IMR-90 (cell line): ENCODE measurements around the gene CALM1. TPM values are rescaled to one million over a fixed set of nuclear protein-coding genes. Genes with fewer than 3 reads are reported as not detected.

Experiments used
- ATAC-seq: fragments of 200-7000 bp; cut with Tn5 transposase; 2 replicates; pipeline ENCODE4 v1.9.1; 2020; ENCODE audit warnings: low read depth, mild to moderate bottlenecking, moderate library complexity
- BruUV-seq: library from RNA; stranded (reverse); fragments of 400-500 nt; replicated peaks from 2 replicates; lab custom pipeline; 2021; lab: Mats Ljungman, UMichigan
- CTCF ChIA-PET: fragments of 300-600 bp; formaldehyde crosslinking; extraction: SDS; loops from one replicate; lab custom pipeline; 2021; ENCODE audit warnings: antibody characterized with exemption; lab: Yijun Ruan, JAX
- POLR2A ChIA-PET: fragments of 300-600 bp; sonication (Branson Sonifier 250); formaldehyde crosslinking; loops from one replicate; lab custom pipeline; 2022; ENCODE audit warnings: antibody characterized with exemption; ENCODE audit not compliant: unreplicated experiment; lab: Charles Lee
- DNase-seq: peaks from one replicate; pipeline ENCODE4 v3.0.0; 2013
- H2AFZ ChIP-seq: replicated peaks from 2 replicates; pipeline ENCODE3; 2013; ENCODE audit warnings: low read length, mild to moderate bottlenecking; ENCODE audit not compliant: poor library complexity
- H2AK5ac ChIP-seq: 2 replicates; pipeline ENCODE4 v1.6.1; 2013; ENCODE audit warnings: low read depth, low read length, inconsistent platforms
- H2AK9ac ChIP-seq: replicated peaks from 2 replicates; pipeline ENCODE3; 2013; ENCODE audit warnings: mild to moderate bottlenecking, low read depth, low read length, moderate library complexity; ENCODE audit not compliant: poor library complexity
- H2BK120ac ChIP-seq: 2 replicates; pipeline ENCODE4 v1.6.1; 2013; ENCODE audit warnings: low read depth, low read length, inconsistent platforms
- H2BK15ac ChIP-seq: 3 replicates; pipeline ENCODE4 v1.6.1; 2013; ENCODE audit warnings: low read depth, low read length, inconsistent platforms
- H2BK20ac ChIP-seq: 2 replicates; pipeline ENCODE4 v1.6.1; 2013; ENCODE audit warnings: low read depth, mild to moderate bottlenecking, inconsistent platforms, low read length, moderate library complexity
- H2BK5ac ChIP-seq: 2 replicates; pipeline ENCODE4 v1.6.1; 2013; ENCODE audit warnings: mild to moderate bottlenecking, low read depth, low read length, inconsistent platforms; ENCODE audit not compliant: poor library complexity, severe bottlenecking
- H3K14ac ChIP-seq: replicated peaks from 2 replicates; pipeline ENCODE4 v1.6.1; 2013; ENCODE audit warnings: low read depth, low read length, inconsistent platforms
- H3K18ac ChIP-seq: 2 replicates; pipeline ENCODE4 v1.6.1; 2013; ENCODE audit warnings: low read depth, low read length, control low read depth
- H3K23ac ChIP-seq: 2 replicates; pipeline ENCODE4 v1.6.1; 2013; ENCODE audit warnings: low read depth, low read length, inconsistent platforms
- H3K27ac ChIP-seq: 2 replicates; pipeline ENCODE4 v1.5.1; 2013; ENCODE audit warnings: mild to moderate bottlenecking, control low read depth, low read length; ENCODE audit not compliant: insufficient read depth
- H3K27me3 ChIP-seq: 2 replicates; pipeline ENCODE4 v1.6.1; 2013; ENCODE audit warnings: low read length; ENCODE audit not compliant: control insufficient read depth, insufficient read depth
- H3K36me3 ChIP-seq: 2 replicates; pipeline ENCODE4 v1.6.1; 2013; ENCODE audit warnings: low read length, mixed read lengths; ENCODE audit not compliant: control insufficient read depth, insufficient read depth
- H3K4ac ChIP-seq: 2 replicates; pipeline ENCODE4 v1.6.1; 2013; ENCODE audit warnings: low read depth, low read length, inconsistent platforms
- H3K4me1 ChIP-seq: 2 replicates; pipeline ENCODE4 v1.6.1; 2013; ENCODE audit warnings: low read length, mixed read lengths; ENCODE audit not compliant: control insufficient read depth, insufficient read depth
- H3K4me2 ChIP-seq: 2 replicates; pipeline ENCODE4 v1.6.1; 2013; ENCODE audit warnings: low read depth, mild to moderate bottlenecking, control low read depth, low read length, moderate library complexity
- H3K4me3 ChIP-seq: 2 replicates; pipeline ENCODE4 v1.5.1; 2013; ENCODE audit warnings: low read depth, mild to moderate bottlenecking, control low read depth, low read length, moderate library complexity; ENCODE audit not compliant: insufficient read depth
- H3K56ac ChIP-seq: 2 replicates; pipeline ENCODE4 v1.6.1; 2013; ENCODE audit warnings: low read length, inconsistent platforms; ENCODE audit not compliant: insufficient read depth; ENCODE audit errors: extremely low read depth
- H3K79me1 ChIP-seq, 2 experiments: 2 replicates each; pipeline ENCODE4 v1.6.1; 2013; ENCODE audit warnings: low read length in 2 of 2, inconsistent platforms in 1 of 2, low read depth in 1 of 2
- H3K9ac ChIP-seq: 2 replicates; pipeline ENCODE4 v1.6.1; 2013; ENCODE audit warnings: low read depth, low read length, control low read depth
- H3K9me1 ChIP-seq: 2 replicates; pipeline ENCODE4 v1.6.1; 2013; ENCODE audit warnings: low read length, inconsistent platforms; ENCODE audit not compliant: insufficient read depth
- H3K9me3 ChIP-seq: 2 replicates; pipeline ENCODE4 v1.6.1; 2013; ENCODE audit warnings: low read length; ENCODE audit not compliant: control insufficient read depth, insufficient read depth
- H4K20me1 ChIP-seq: 2 replicates; pipeline ENCODE4 v1.6.1; 2013; ENCODE audit warnings: low read length, inconsistent platforms; ENCODE audit not compliant: insufficient read depth
- H4K5ac ChIP-seq: 2 replicates; pipeline ENCODE4 v1.6.1; 2013; ENCODE audit warnings: mild to moderate bottlenecking, low read depth, low read length, control low read depth
- H4K8ac ChIP-seq, 2 experiments: 2 replicates each; pipeline ENCODE4 v1.6.1; 2013; ENCODE audit warnings: low read depth in 2 of 2, low read length in 2 of 2, control low read depth in 1 of 2, inconsistent platforms in 1 of 2
- H4K91ac ChIP-seq: 2 replicates; pipeline ENCODE4 v1.6.1; 2013; ENCODE audit warnings: low read depth, low read length, inconsistent platforms; ENCODE audit not compliant: insufficient read depth
- BHLHE40 ChIP-seq: fragments of 150-350 bp; IDR thresholded peaks from 2 replicates; pipeline ENCODE4 v1.6.1; 2016; ENCODE audit warnings: mild to moderate bottlenecking, low read depth, low read length
- CEBPB ChIP-seq: IDR thresholded peaks from 2 replicates; pipeline ENCODE4 v1.6.1; 2012; ENCODE audit warnings: low read depth, low read length, improper control_type of control experiment
- CHD1 ChIP-seq: IDR thresholded peaks from 2 replicates; pipeline ENCODE4 v1.6.1; 2012; ENCODE audit warnings: low read depth, low read length, improper control_type of control experiment
- FOS ChIP-seq: fragments of 150-350 bp; IDR thresholded peaks from 2 replicates; pipeline ENCODE4 v1.6.1; 2016; ENCODE audit warnings: low read depth, low read length
- MAFK ChIP-seq: IDR thresholded peaks from 2 replicates; pipeline ENCODE4 v1.6.1; 2012; ENCODE audit warnings: low read depth, low read length, improper control_type of control experiment
- MAZ ChIP-seq: IDR thresholded peaks from 2 replicates; pipeline ENCODE4 v1.6.1; 2012; ENCODE audit warnings: low read depth, mild to moderate bottlenecking, low read length, improper control_type of control experiment, moderate library complexity, borderline replicate concordance
- MXI1 ChIP-seq: IDR thresholded peaks from 2 replicates; pipeline ENCODE4 v1.6.1; 2012; ENCODE audit warnings: low read depth, mild to moderate bottlenecking, low read length, moderate library complexity, borderline replicate concordance
- NFE2L2 ChIP-seq: fragments of 150-350 bp; IDR thresholded peaks from 2 replicates; pipeline ENCODE4 v1.6.1; 2016; ENCODE audit warnings: low read depth, mild to moderate bottlenecking, low read length
- POLR2A ChIP-seq: IDR thresholded peaks from 2 replicates; pipeline ENCODE4 v1.6.1; 2012; ENCODE audit warnings: mild to moderate bottlenecking, low read depth, low read length
- RAD21 ChIP-seq: IDR thresholded peaks from 2 replicates; pipeline ENCODE4 v1.6.1; 2012; ENCODE audit warnings: low read length, improper control_type of control experiment
- RCOR1 ChIP-seq: IDR thresholded peaks from 2 replicates; pipeline ENCODE4 v1.6.1; 2012; ENCODE audit warnings: mild to moderate bottlenecking, low read length, improper control_type of control experiment; ENCODE audit not compliant: insufficient replicate concordance
- RFX5 ChIP-seq: IDR thresholded peaks from 2 replicates; pipeline ENCODE4 v1.8.0; 2012; ENCODE audit warnings: low read depth, mild to moderate bottlenecking, low read length, moderate library complexity
- SMC3 ChIP-seq: fragments of 150-350 bp; IDR thresholded peaks from 2 replicates; pipeline ENCODE4 v1.6.1; 2016; ENCODE audit warnings: low read depth, mild to moderate bottlenecking, antibody characterized with exemption, low read length, moderate library complexity
- WGBS, 2 experiments: methylation state at CpG; one replicate each; pipeline versions ENCODE4 v1.1.5 to v1.1.7; 2013; ENCODE audit warnings: missing lambda C conversion rate in 2 of 2; ENCODE audit not compliant: insufficient read length in 1 of 2; ENCODE audit errors: extremely low coverage in 2 of 2; 5-methylcytosine and 5-hydroxymethylcytosine counted together
- dilution Hi-C: fragments of 300-500 bp; cut with HindIII; formaldehyde crosslinking; loops from one replicate; pipeline ENCODE4 v1.14.3; 2018; ENCODE audit warnings: low sequenced_read_pairs; ENCODE audit not compliant: unreplicated experiment
- in situ Hi-C: fragments of 300-500 bp; cut with MboI; formaldehyde crosslinking; loops from 3 replicates; pipeline ENCODE4 v1.14.3; 2019; ENCODE audit warnings: low sequenced_read_pairs, inconsistent platforms, mixed read lengths
- intact Hi-C: fragments of 100-400 bp; cut with micrococcal nuclease; formaldehyde crosslinking; loops from 2 replicates; pipeline ENCODE4 v1.10.0; 2022
- polyA plus RNA-seq, 3 experiments: library from polyadenylated mRNA; depleted of rRNA; stranded (reverse); fragments of >200 nt; gene quantifications; 2 replicates each; pipeline ENCODE4 v1.2.3, GENCODE V29; 2012; ENCODE audit warnings: low replicate concordance in 1 of 3
- total RNA-seq: library from RNA; depleted of rRNA; stranded (reverse); fragments of >200 nt; gene quantifications from 2 replicates; pipeline ENCODE4 v1.2.3, GENCODE V29; 2012
- TF ChIP-seq, protein P1 (sequence below): fragments of 150-350 bp; IDR thresholded peaks from 2 replicates; pipeline ENCODE4 v1.6.1; 2016; ENCODE audit warnings: low read depth, mild to moderate bottlenecking, low read length, moderate library complexity, borderline replicate concordance
- TF ChIP-seq, protein P2 (sequence below): conservative IDR thresholded peaks from 2 replicates; pipeline ENCODE4 v1.5.1; 2012; ENCODE audit warnings: mild to moderate bottlenecking, low read depth, low read length, improper control_type of control experiment
- TF ChIP-seq, protein P3 (sequence below): fragments of 150-350 bp; IDR thresholded peaks from 2 replicates; pipeline ENCODE4 v1.6.1; 2017; ENCODE audit warnings: mild to moderate bottlenecking, antibody characterized with exemption, low read length, low read depth

CALM1 gene
- total and polyA plus RNA-seq, 2 of the 4 experiments (the other 2 are of a cell fraction), result 72.9 to 188 TPM

DNA sequence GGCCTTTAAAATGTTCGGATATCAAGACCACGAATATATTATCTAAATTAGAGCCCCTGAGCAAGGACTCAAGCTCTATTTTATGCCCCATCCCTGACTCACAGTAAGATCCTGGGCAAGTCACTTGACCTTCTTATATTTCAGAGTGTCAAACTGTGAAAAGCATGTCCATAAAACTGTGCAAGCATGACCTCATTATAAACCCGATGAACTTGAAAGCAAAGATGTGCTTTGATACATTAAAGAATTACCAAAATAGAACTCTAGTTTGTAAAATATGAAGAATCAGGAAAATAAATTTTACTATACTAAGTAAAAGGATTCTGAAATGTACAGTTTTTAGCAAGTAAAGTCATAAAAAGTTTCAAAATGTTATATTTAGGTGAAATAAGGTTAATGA lies 2.9 kb upstream of the CALM1 start:
- Histone ChIP-seq H2AK9ac (no peak overlapping the region), H3K4me3 (no peak overlapping the region), H2BK120ac (no peak overlapping the region), H3K23ac (no peak overlapping the region), H3K79me1 (peaks cover 0 to 12% of the 10 kb centered on the region in 2 experiments; a peak in 1 of 4 replicates), H4K91ac (no peak overlapping the region), H3K14ac (no peak overlapping the region), H3K4ac (no peak overlapping the region), H2BK5ac (no peak overlapping the region), H4K5ac (no peak overlapping the region), H3K27me3 (no peaks in the 10 kb centered on the region), H3K36me3 (no peaks in the 10 kb centered on the region), H3K18ac (no peak overlapping the region), H2AK5ac (no peak overlapping the region), H3K56ac (no peak overlapping the region), H2BK15ac (no peak overlapping the region), H2AFZ (no peak overlapping the region), H3K9me1 (no peaks in the 10 kb centered on the region; the same call in 1 of the 2 replicates), H3K9me3 (no peaks in the 10 kb centered on the region), H3K9ac (no peak overlapping the region), H2BK20ac (no peak overlapping the region), H3K4me2 (no peak overlapping the region), H4K20me1 (peaks cover 13% of the 10 kb centered on the region), H3K27ac (no peak overlapping the region), H4K8ac (no peak overlapping the region), H3K4me1 (peaks cover 4% of the 10 kb centered on the region)
- dilution Hi-C loops (no loop called here), in situ Hi-C loops (loop anchor here (25.0 kb wide), 1 partner anchor 768 kb away; no protein-coding TSS in a partner anchor), intact Hi-C loops (no loop called here)
- WGBS, 2 experiments, result 71% methylated on average over 2 of the region's 3 CpGs; no CpG with 5 or more reads in 1 of the 2 experiments
- BruUV-seq, result no TSS peak
- ATAC-seq (no peak), DNase-seq (no peak)
- ChIA-PET POLR2A (no interaction called here), CTCF (no interaction called here)
- no peak for TF ChIP-seq MAFK
- TF ChIP-seq, protein P1, sequence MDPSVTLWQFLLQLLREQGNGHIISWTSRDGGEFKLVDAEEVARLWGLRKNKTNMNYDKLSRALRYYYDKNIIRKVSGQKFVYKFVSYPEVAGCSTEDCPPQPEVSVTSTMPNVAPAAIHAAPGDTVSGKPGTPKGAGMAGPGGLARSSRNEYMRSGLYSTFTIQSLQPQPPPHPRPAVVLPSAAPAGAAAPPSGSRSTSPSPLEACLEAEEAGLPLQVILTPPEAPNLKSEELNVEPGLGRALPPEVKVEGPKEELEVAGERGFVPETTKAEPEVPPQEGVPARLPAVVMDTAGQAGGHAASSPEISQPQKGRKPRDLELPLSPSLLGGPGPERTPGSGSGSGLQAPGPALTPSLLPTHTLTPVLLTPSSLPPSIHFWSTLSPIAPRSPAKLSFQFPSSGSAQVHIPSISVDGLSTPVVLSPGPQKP, result no peak
- TF ChIP-seq, protein P2, sequence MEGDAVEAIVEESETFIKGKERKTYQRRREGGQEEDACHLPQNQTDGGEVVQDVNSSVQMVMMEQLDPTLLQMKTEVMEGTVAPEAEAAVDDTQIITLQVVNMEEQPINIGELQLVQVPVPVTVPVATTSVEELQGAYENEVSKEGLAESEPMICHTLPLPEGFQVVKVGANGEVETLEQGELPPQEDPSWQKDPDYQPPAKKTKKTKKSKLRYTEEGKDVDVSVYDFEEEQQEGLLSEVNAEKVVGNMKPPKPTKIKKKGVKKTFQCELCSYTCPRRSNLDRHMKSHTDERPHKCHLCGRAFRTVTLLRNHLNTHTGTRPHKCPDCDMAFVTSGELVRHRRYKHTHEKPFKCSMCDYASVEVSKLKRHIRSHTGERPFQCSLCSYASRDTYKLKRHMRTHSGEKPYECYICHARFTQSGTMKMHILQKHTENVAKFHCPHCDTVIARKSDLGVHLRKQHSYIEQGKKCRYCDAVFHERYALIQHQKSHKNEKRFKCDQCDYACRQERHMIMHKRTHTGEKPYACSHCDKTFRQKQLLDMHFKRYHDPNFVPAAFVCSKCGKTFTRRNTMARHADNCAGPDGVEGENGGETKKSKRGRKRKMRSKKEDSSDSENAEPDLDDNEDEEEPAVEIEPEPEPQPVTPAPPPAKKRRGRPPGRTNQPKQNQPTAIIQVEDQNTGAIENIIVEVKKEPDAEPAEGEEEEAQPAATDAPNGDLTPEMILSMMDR, result no peak
- no peak for TF ChIP-seq RFX5
- no peak for TF ChIP-seq NFE2L2
- TF ChIP-seq SMC3, result no peak
- TF ChIP-seq BHLHE40, result no peak
- TF ChIP-seq MXI1, result no peak
- TF ChIP-seq MAZ, result no peak
- TF ChIP-seq POLR2A, result no peak
- TF ChIP-seq FOS, result no peak
- no peak for TF ChIP-seq RAD21
- TF ChIP-seq CEBPB, result no peak
- TF ChIP-seq CHD1, result no peak
- TF ChIP-seq RCOR1, result no peak
- TF ChIP-seq, protein P3, sequence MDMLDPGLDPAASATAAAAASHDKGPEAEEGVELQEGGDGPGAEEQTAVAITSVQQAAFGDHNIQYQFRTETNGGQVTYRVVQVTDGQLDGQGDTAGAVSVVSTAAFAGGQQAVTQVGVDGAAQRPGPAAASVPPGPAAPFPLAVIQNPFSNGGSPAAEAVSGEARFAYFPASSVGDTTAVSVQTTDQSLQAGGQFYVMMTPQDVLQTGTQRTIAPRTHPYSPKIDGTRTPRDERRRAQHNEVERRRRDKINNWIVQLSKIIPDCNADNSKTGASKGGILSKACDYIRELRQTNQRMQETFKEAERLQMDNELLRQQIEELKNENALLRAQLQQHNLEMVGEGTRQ, result no peak
